ENCODE data around the gene EYA2. TPM values are rescaled to one million over a fixed set of nuclear protein-coding genes. Genes with fewer than 3 reads are reported as not detected.

EYA2 gene
- total and polyA plus RNA-seq, 2 donors (not counting 3 experiments of a cell fraction or from before 2014, with no cell fraction given) = not detected

GRCh38 chr20:46977909-46978588 lies 83.4 kb downstream of the EYA2 start:
- intact Hi-C loops (cut with micrococcal nuclease) (no loop called here), dilution Hi-C loops (cut with MboI; ENCODE audit: extremely low pct_ligation_motif_present, low sequenced_read_pairs) (no loop called here)
- Histone ChIP-seq H3K79me2 (ENCODE audit: control insufficient read depth, insufficient read depth, low read length) (no peaks in the 10 kb centered on the region), H4K20me1 (replicated peaks; ENCODE audit: control insufficient read depth, extremely low read depth, insufficient read depth, low read length) (no peaks in the 10 kb centered on the region), H3K27ac (ENCODE audit: insufficient read depth, low read depth, low read length) (no peak overlapping the region), H3K9ac (replicated peaks; ENCODE audit: extremely low read depth, insufficient read depth, low read length) (no peak overlapping the region), H2AFZ (ENCODE audit: low read depth, low read length) (no peak overlapping the region), H3K4me1 (ENCODE audit: control insufficient read depth, extremely low read depth, insufficient read depth, low read length) (no peaks in the 10 kb centered on the region), H3K4me2 (ENCODE audit: insufficient read depth, low read length) (no peak overlapping the region), H3K4me3 (replicated peaks in 1 of 3; ENCODE audit: insufficient read depth in 1 of 3, low read depth in 1 of 3, low read length in 3 of 3) (no peak overlapping the region), H3K27me3 (ENCODE audit: control insufficient read depth in 2 of 2, insufficient read depth in 2 of 2, low read length in 2 of 2) (no peaks in the 10 kb centered on the region), H3K9me3 (replicated peaks; ENCODE audit: control insufficient read depth, insufficient read depth, low read length) (no peaks in the 10 kb centered on the region), H3K9me1 (replicated peaks; ENCODE audit: control insufficient read depth, extremely low read depth, insufficient read depth, low read length) (no peaks in the 10 kb centered on the region), H3K36me3 (ENCODE audit: control insufficient read depth in 2 of 2, extremely low read depth in 1 of 2, insufficient read depth in 2 of 2, low read length in 2 of 2) (no peaks in the 10 kb centered on the region)
- FAIRE-seq = no peak
- TF ChIP-seq FOS (IDR thresholded peaks at IDR 0.05; ENCODE audit: borderline replicate concordance, insufficient read depth, low read length) = no peak
- TF ChIP-seq POLR2AphosphoS5 (IDR thresholded peaks at IDR 0.05; ENCODE audit: insufficient read depth, low read depth, low read length) = no peak
- no TSS peak for BruUV-seq (replicated peaks)
- ChIA-PET POLR2A (no interaction called here), CTCF (no interaction called here)
- no peak for DNase-seq (ENCODE audit: low read depth, low spot score)

GRCh38 chr20:46978951-46979491 lies 84.4 kb downstream of the EYA2 start:
- Histone ChIP-seq H3K4me1 (ENCODE audit: control insufficient read depth, extremely low read depth, insufficient read depth, low read length) (no peaks in the 10 kb centered on the region), H3K9me3 (replicated peaks; ENCODE audit: control insufficient read depth, insufficient read depth, low read length) (no peaks in the 10 kb centered on the region), H3K27ac (ENCODE audit: insufficient read depth, low read depth, low read length) (no peak overlapping the region), H3K36me3 (ENCODE audit: control insufficient read depth in 2 of 2, extremely low read depth in 1 of 2, insufficient read depth in 2 of 2, low read length in 2 of 2) (no peaks in the 10 kb centered on the region), H3K9ac (replicated peaks; ENCODE audit: extremely low read depth, insufficient read depth, low read length) (no peak overlapping the region), H3K27me3 (ENCODE audit: control insufficient read depth in 2 of 2, insufficient read depth in 2 of 2, low read length in 2 of 2) (no peaks in the 10 kb centered on the region), H3K4me3 (replicated peaks in 1 of 3; ENCODE audit: insufficient read depth in 1 of 3, low read depth in 1 of 3, low read length in 3 of 3) (no peak overlapping the region), H4K20me1 (replicated peaks; ENCODE audit: control insufficient read depth, extremely low read depth, insufficient read depth, low read length) (no peaks in the 10 kb centered on the region), H3K9me1 (replicated peaks; ENCODE audit: control insufficient read depth, extremely low read depth, insufficient read depth, low read length) (no peaks in the 10 kb centered on the region), H3K79me2 (ENCODE audit: control insufficient read depth, insufficient read depth, low read length) (no peaks in the 10 kb centered on the region), H3K4me2 (ENCODE audit: insufficient read depth, low read length) (no peak overlapping the region), H2AFZ (ENCODE audit: low read depth, low read length) (no peak overlapping the region)
- BruUV-seq (replicated peaks) = no TSS peak
- dilution Hi-C loops (cut with MboI; ENCODE audit: extremely low pct_ligation_motif_present, low sequenced_read_pairs) = no loop called here
- POLR2A ChIA-PET = no interaction called here
- DNase-seq (ENCODE audit: low read depth, low spot score) (no peak), FAIRE-seq (no peak)
- CTCF ChIA-PET = no interaction called here
- intact Hi-C loops (cut with micrococcal nuclease) = no loop called here
- no peak for TF ChIP-seq POLR2AphosphoS5 (IDR thresholded peaks at IDR 0.05; ENCODE audit: insufficient read depth, low read depth, low read length)

Measured in endothelial cell of umbilical vein (primary cell).